Measurements from ENCODE around the gene ACAD10.

ACAD10 gene

GRCh38 chr12:111757361-111758119 lies 71.7 kb downstream of the ACAD10 start:
- ChIA-PET POLR2A (interaction anchor here (1.0 to 1.3 kb wide), 2 partner anchors 9 kb away, joined by 3 read pairs; partner anchors contain the start of gene ALDH2), CTCF (no interaction called here)
- TF ChIP-seq SUZ12 (IDR thresholded peaks at IDR 0.05) (no peak), ELF4 (IDR thresholded peaks at IDR 0.05) (no peak), BHLHE40 (IDR thresholded peaks at IDR 0.05; ENCODE audit: borderline replicate concordance) (no peak), ARNT (IDR thresholded peaks at IDR 0.05) (no peak), TARDBP (IDR thresholded peaks at IDR 0.05) (no peak), LEF1 (IDR thresholded peaks at IDR 0.05; ENCODE audit: borderline replicate concordance) (no peak), SP1 (IDR thresholded peaks at IDR 0.05) (no peak), HDGF (IDR thresholded peaks at IDR 0.05; ENCODE audit: borderline replicate concordance) (no peak), L3MBTL2 (conservative IDR thresholded peaks at IDR 0.05) (no peak), ZNF384 (IDR thresholded peaks at IDR 0.05) (no peak), PKNOX1 (IDR thresholded peaks at IDR 0.05) (no peak), FOXK2 (IDR thresholded peaks at IDR 0.05) (no peak), FOXA1 (IDR thresholded peaks at IDR 0.05) (no peak), NFRKB (IDR thresholded peaks at IDR 0.05) (no peak), CTBP1 (IDR thresholded peaks at IDR 0.05; ENCODE audit: borderline replicate concordance) (no peak), FOXM1 (IDR thresholded peaks at IDR 0.05; ENCODE audit: borderline replicate concordance) (no peak)
- DNase-seq (ENCODE audit: extremely low spot score) = no peak

DNA sequence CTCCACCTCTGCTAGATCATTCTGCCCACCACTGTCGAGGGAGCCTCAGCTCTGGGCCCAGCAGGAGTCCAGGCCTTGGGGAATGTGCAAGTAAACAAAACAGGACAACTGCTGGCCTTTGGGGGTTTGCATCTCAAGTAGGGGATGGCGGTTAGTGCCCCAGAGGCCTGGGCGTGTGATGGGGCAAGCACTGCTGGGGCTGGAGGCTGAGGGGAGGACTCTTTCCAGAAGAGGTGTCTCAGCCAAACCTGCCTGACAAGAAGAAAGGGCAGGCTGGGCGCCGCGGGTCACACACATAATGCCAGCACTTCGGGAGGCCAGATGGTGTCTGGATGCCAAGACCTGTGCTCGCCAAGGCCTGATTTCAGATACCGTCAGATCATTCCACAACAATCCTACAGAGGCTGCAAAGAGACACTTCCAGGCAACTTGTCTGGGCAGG lies 72.3 kb downstream of the ACAD10 start:
- ChIA-PET POLR2A (interaction anchor here (1.0 kb wide), 1 partner anchor 9 kb away, joined by 3 read pairs; the partner anchor contains the start of gene ALDH2), CTCF (no interaction called here)
- TF ChIP-seq ELF4 (IDR thresholded peaks at IDR 0.05) (no peak), L3MBTL2 (conservative IDR thresholded peaks at IDR 0.05) (no peak), NFRKB (IDR thresholded peaks at IDR 0.05) (no peak), FOXM1 (IDR thresholded peaks at IDR 0.05; ENCODE audit: borderline replicate concordance) (no peak), SUZ12 (IDR thresholded peaks at IDR 0.05) (no peak), HDGF (IDR thresholded peaks at IDR 0.05; ENCODE audit: borderline replicate concordance) (no peak), CTBP1 (IDR thresholded peaks at IDR 0.05; ENCODE audit: borderline replicate concordance) (no peak), ARNT (IDR thresholded peaks at IDR 0.05) (no peak), ZNF384 (IDR thresholded peaks at IDR 0.05) (no peak), FOXK2 (IDR thresholded peaks at IDR 0.05) (no peak), SP1 (IDR thresholded peaks at IDR 0.05) (no peak), TARDBP (IDR thresholded peaks at IDR 0.05) (no peak), PKNOX1 (IDR thresholded peaks at IDR 0.05) (no peak)
- DNase-seq (ENCODE audit: extremely low spot score) = no peak

GRCh38 chr12:111759271-111759670 lies 73.4 kb downstream of the ACAD10 start:
- TF ChIP-seq BHLHE40 (IDR thresholded peaks at IDR 0.05; ENCODE audit: borderline replicate concordance) (no peak), SUZ12 (IDR thresholded peaks at IDR 0.05) (no peak), NFRKB (IDR thresholded peaks at IDR 0.05) (no peak), CTBP1 (IDR thresholded peaks at IDR 0.05; ENCODE audit: borderline replicate concordance) (no peak), ARNT (IDR thresholded peaks at IDR 0.05) (no peak), SP1 (IDR thresholded peaks at IDR 0.05) (no peak), ELF4 (IDR thresholded peaks at IDR 0.05) (no peak), FOXA1 (IDR thresholded peaks at IDR 0.05) (no peak)
- CTCF ChIA-PET = no interaction called here
- DNase-seq (ENCODE audit: extremely low spot score) = no peak
- POLR2A ChIA-PET = no interaction called here

GRCh38 chr12:111759991-111760390 lies 74.1 kb downstream of the ACAD10 start:
- CTCF ChIA-PET = no interaction called here
- no peak for DNase-seq (ENCODE audit: extremely low spot score)
- POLR2A ChIA-PET = no interaction called here
- TF ChIP-seq FOXK2 (IDR thresholded peaks at IDR 0.05) (no peak), NFRKB (IDR thresholded peaks at IDR 0.05) (no peak), FOXM1 (IDR thresholded peaks at IDR 0.05; ENCODE audit: borderline replicate concordance) (no peak), FOXA1 (IDR thresholded peaks at IDR 0.05) (no peak), ELF4 (IDR thresholded peaks at IDR 0.05) (no peak), TARDBP (IDR thresholded peaks at IDR 0.05) (no peak), CTBP1 (IDR thresholded peaks at IDR 0.05; ENCODE audit: borderline replicate concordance) (no peak), ARNT (IDR thresholded peaks at IDR 0.05) (no peak), HDGF (IDR thresholded peaks at IDR 0.05; ENCODE audit: borderline replicate concordance) (no peak), LEF1 (IDR thresholded peaks at IDR 0.05; ENCODE audit: borderline replicate concordance) (no peak), SP1 (IDR thresholded peaks at IDR 0.05) (no peak), ZNF384 (IDR thresholded peaks at IDR 0.05) (no peak), SUZ12 (IDR thresholded peaks at IDR 0.05) (no peak), BHLHE40 (IDR thresholded peaks at IDR 0.05; ENCODE audit: borderline replicate concordance) (no peak), L3MBTL2 (conservative IDR thresholded peaks at IDR 0.05) (no peak), PKNOX1 (IDR thresholded peaks at IDR 0.05) (no peak)

DNA sequence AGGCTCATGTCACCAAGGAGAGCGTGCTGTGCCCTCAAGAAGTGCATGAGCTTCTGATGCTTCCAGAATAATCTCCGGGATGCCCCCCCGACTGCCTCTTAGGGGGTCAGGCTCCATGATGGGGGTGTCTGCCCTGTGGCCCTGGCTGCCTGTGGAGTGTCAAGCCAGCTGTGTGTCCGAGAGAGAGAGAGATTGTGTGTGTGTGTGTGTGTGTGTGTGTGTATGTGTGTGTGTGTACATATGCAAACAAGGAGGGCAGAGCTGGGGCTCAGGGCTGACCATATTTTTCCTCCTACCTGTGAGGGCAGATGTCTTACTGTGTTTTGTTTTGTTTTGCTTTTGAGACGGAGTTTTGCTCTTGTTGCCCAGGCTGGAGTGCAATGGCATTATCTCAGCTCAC lies 75.2 kb downstream of the ACAD10 start:
- ChIA-PET CTCF (interaction anchor here (0.7 to 1.8 kb wide), 2 partner anchors 23 to 52 kb away, joined by 3 to 4 read pairs; no protein-coding TSS in a partner anchor), POLR2A (no interaction called here)
- no peak for TF ChIP-seq ARNT (IDR thresholded peaks at IDR 0.05)
- no peak for TF ChIP-seq TARDBP (IDR thresholded peaks at IDR 0.05)
- no peak for TF ChIP-seq HDGF (IDR thresholded peaks at IDR 0.05; ENCODE audit: borderline replicate concordance)
- TF ChIP-seq L3MBTL2 (conservative IDR thresholded peaks at IDR 0.05) = no peak
- no peak for TF ChIP-seq NFRKB (IDR thresholded peaks at IDR 0.05)
- TF ChIP-seq PKNOX1 (IDR thresholded peaks at IDR 0.05) = no peak
- TF ChIP-seq FOXK2 (IDR thresholded peaks at IDR 0.05) = no peak
- no peak for TF ChIP-seq FOXM1 (IDR thresholded peaks at IDR 0.05; ENCODE audit: borderline replicate concordance)
- TF ChIP-seq SUZ12 (IDR thresholded peaks at IDR 0.05) = no peak
- TF ChIP-seq FOXA1 (IDR thresholded peaks at IDR 0.05) = no peak
- no peak for DNase-seq (ENCODE audit: extremely low spot score)

Data from HEK293T (cell line).